ENCODE data around the gene SPDYE1.
"Not testable (repeated sequence)": the region's sequence is repeated elsewhere in the genome, so short reads cannot be mapped to it uniquely, and the experiment has no call there.

SPDYE1 gene

DNA sequence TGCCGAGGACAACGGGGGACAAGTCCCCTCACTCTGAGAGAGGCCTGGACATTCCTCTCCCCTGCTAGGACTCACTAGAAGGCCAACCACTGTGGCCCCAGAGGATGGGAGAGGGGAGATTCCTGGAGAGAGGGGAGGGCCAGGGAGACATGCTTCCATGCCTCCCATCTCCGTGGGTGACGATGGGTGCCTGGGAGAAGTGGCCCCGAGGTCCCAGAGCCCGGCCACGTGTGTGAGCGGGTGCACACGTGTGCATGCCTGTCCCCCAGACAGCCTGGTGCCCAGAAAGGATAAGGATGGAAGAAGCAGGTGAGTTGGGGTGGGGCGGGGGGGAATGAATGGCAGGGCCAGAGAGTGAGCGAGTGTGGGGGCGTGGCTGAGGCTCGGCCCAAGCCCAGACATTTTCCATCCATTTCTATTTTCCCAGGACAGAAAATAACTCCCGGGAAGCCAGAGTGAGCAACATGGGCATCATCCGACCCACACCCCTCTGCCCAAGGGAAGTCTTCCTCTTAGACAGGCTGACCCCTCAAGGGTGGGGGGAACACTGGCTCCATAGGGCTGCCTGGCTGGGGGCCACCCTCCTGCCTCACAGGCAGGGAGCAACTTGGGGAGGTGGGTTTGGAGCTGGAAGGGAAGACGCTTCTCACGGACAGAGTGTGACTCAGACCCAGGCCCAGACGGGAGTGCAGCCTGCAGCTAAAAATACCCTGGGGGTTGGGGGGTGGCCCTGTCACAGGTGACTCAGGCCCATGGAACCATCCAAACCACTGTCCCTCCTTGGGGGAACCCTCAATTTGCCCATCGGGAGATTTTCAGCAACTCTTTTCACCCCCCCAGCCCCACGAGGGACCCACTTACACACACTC lies 29.3 kb upstream of the SPDYE1 start:
- POLR2A ChIA-PET, result not testable (repeated sequence)

DNA sequence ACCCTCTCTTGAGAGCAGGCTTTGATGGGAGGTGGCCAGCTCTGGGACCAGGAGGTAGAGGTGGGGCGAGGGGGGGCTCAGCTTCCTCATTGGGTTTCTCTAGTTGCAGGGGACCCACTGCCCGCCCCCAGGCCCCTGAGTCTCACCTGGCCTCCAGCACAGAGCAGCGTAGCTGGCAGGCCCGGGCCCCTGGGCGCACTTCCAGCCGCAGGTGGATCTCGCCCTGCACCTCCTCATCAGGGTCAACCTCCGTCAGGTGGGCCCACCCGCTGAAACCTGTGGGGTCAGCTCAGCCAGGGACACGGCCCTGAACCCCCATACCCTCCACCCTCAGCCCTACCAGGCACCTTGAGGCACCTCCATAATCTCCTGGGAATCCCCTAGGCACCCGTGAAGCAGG lies 28.1 kb upstream of the SPDYE1 start:
- H3K4me3 ChIP-seq (ENCODE audit: control insufficient read depth in 1 of 7, extremely low read depth in 1 of 7, insufficient read depth in 4 of 7, low read depth in 2 of 7, low read length in 6 of 7); CTCF ChIA-PET; POLR2A ChIA-PET: not testable (repeated sequence)

More for the DNA sequence above, 29.3 kb upstream of the SPDYE1 start:
- DNase-seq; H3K9me3 ChIP-seq (ENCODE audit: control extremely low read depth in 1 of 5, control insufficient read depth in 4 of 5, insufficient read depth in 2 of 5, low read depth in 1 of 5, low read length in 4 of 5); H3K27me3 ChIP-seq (replicated peaks in 2 of 5; ENCODE audit: control insufficient read depth in 4 of 5, insufficient read depth in 5 of 5, low read length in 4 of 5); H3K27ac ChIP-seq (ENCODE audit: insufficient read depth in 1 of 2, low read depth in 1 of 2, low read length in 2 of 2, poor library complexity in 1 of 2, severe bottlenecking in 2 of 2); H3K4me3 ChIP-seq (ENCODE audit: control insufficient read depth in 1 of 7, extremely low read depth in 1 of 7, insufficient read depth in 4 of 7, low read depth in 2 of 7, low read length in 6 of 7); H3K36me3 ChIP-seq (ENCODE audit: control insufficient read depth in 4 of 4, insufficient read depth in 4 of 4, low read length in 3 of 4); H3K4me1 ChIP-seq (ENCODE audit: control extremely low read depth in 1 of 4, control insufficient read depth in 4 of 4, insufficient read depth in 4 of 4, low read length in 3 of 4); CTCF ChIA-PET: not testable (repeated sequence)
- no CpG with 5 or more reads among the region's 20 CpGs for WGBS (ENCODE audit: insufficient coverage)

DNA sequence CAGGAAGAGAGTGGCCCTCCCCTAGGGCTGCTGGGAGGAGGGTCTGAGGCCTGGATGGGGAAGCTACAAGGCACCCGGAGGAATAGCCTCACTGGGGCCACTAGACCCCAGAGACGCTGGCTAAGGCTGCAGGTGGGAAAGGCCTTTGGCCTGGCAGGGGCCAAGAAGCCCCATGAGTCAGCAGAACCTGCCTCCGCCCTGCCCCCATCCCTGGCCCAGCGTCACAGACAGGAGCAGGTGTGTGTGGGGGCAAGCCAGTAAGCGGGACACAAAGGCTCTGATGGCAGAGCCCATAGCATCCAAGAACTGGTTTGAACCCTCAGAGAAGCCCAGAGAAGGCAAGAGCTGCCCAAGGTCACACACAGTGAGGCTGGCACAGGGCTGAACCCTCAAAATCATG lies 27.0 kb upstream of the SPDYE1 start:
- CTCF ChIA-PET; H3K27ac ChIP-seq (ENCODE audit: insufficient read depth in 1 of 2, low read depth in 1 of 2, low read length in 2 of 2, poor library complexity in 1 of 2, severe bottlenecking in 2 of 2); H3K4me3 ChIP-seq (ENCODE audit: control insufficient read depth in 1 of 7, extremely low read depth in 1 of 7, insufficient read depth in 4 of 7, low read depth in 2 of 7, low read length in 6 of 7); H3K27me3 ChIP-seq (replicated peaks in 2 of 5; ENCODE audit: control insufficient read depth in 4 of 5, insufficient read depth in 5 of 5, low read length in 4 of 5); H3K36me3 ChIP-seq (ENCODE audit: control insufficient read depth in 4 of 4, insufficient read depth in 4 of 4, low read length in 3 of 4); DNase-seq; H3K9me3 ChIP-seq (ENCODE audit: control extremely low read depth in 1 of 5, control insufficient read depth in 4 of 5, insufficient read depth in 2 of 5, low read depth in 1 of 5, low read length in 4 of 5); POLR2A ChIA-PET; H3K4me1 ChIP-seq (ENCODE audit: control extremely low read depth in 1 of 4, control insufficient read depth in 4 of 4, insufficient read depth in 4 of 4, low read length in 3 of 4): not testable (repeated sequence)
- WGBS (ENCODE audit: insufficient coverage), result 100% methylated on average over 1 of the region's 5 CpGs

More for the DNA sequence above, 28.1 kb upstream of the SPDYE1 start:
- H3K27me3 ChIP-seq (replicated peaks in 2 of 5; ENCODE audit: control insufficient read depth in 4 of 5, insufficient read depth in 5 of 5, low read length in 4 of 5); DNase-seq; H3K4me1 ChIP-seq (ENCODE audit: control extremely low read depth in 1 of 4, control insufficient read depth in 4 of 4, insufficient read depth in 4 of 4, low read length in 3 of 4); H3K27ac ChIP-seq (ENCODE audit: insufficient read depth in 1 of 2, low read depth in 1 of 2, low read length in 2 of 2, poor library complexity in 1 of 2, severe bottlenecking in 2 of 2); H3K9me3 ChIP-seq (ENCODE audit: control extremely low read depth in 1 of 5, control insufficient read depth in 4 of 5, insufficient read depth in 2 of 5, low read depth in 1 of 5, low read length in 4 of 5); H3K36me3 ChIP-seq (ENCODE audit: control insufficient read depth in 4 of 4, insufficient read depth in 4 of 4, low read length in 3 of 4): not testable (repeated sequence)
- 86% methylated on average over 6 of the region's 11 CpGs for WGBS (ENCODE audit: insufficient coverage)

DNA sequence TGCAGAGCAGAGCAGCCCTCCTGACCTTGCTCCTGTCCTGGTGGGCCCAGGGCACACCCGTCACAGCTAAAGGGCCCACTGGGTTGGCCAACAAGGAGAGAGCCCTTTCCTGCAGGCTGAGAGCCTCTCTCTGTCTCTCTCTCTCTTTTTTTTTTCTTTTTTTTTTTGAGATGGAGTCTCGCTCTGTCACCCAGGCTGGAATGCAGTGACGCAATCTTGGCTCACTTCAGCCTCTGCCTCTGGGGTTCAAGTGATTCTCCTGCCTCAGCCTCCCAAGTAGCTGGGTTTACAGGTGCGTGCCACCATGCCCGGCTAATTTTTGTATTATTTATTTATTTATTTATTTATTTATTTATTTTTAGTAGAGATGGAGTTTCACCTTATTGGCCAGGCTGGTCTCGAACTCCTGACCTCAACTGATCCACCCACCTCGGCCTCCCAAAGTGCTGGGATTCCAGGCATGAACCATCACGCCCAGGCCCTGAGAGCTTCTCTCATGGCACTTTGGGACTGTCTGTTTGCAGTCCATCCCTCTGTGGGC lies 23.6 kb upstream of the SPDYE1 start:
- DNase-seq; POLR2A ChIA-PET; H3K27ac ChIP-seq (ENCODE audit: insufficient read depth in 1 of 2, low read depth in 1 of 2, low read length in 2 of 2, poor library complexity in 1 of 2, severe bottlenecking in 2 of 2); H3K4me3 ChIP-seq (ENCODE audit: control insufficient read depth in 1 of 7, extremely low read depth in 1 of 7, insufficient read depth in 4 of 7, low read depth in 2 of 7, low read length in 6 of 7); H3K9me3 ChIP-seq (ENCODE audit: control extremely low read depth in 1 of 5, control insufficient read depth in 4 of 5, insufficient read depth in 2 of 5, low read depth in 1 of 5, low read length in 4 of 5); H3K36me3 ChIP-seq (ENCODE audit: control insufficient read depth in 4 of 4, insufficient read depth in 4 of 4, low read length in 3 of 4); H3K27me3 ChIP-seq (replicated peaks in 2 of 5; ENCODE audit: control insufficient read depth in 4 of 5, insufficient read depth in 5 of 5, low read length in 4 of 5); H3K4me1 ChIP-seq (ENCODE audit: control extremely low read depth in 1 of 4, control insufficient read depth in 4 of 4, insufficient read depth in 4 of 4, low read length in 3 of 4): not testable (repeated sequence)
- WGBS (ENCODE audit: insufficient coverage), result no CpG with 5 or more reads among the region's 8 CpGs
- CTCF ChIA-PET, result interaction anchor here (0.5 kb wide), 1 partner anchor 46 kb away, joined by 3 read pairs; no protein-coding TSS in a partner anchor

DNA sequence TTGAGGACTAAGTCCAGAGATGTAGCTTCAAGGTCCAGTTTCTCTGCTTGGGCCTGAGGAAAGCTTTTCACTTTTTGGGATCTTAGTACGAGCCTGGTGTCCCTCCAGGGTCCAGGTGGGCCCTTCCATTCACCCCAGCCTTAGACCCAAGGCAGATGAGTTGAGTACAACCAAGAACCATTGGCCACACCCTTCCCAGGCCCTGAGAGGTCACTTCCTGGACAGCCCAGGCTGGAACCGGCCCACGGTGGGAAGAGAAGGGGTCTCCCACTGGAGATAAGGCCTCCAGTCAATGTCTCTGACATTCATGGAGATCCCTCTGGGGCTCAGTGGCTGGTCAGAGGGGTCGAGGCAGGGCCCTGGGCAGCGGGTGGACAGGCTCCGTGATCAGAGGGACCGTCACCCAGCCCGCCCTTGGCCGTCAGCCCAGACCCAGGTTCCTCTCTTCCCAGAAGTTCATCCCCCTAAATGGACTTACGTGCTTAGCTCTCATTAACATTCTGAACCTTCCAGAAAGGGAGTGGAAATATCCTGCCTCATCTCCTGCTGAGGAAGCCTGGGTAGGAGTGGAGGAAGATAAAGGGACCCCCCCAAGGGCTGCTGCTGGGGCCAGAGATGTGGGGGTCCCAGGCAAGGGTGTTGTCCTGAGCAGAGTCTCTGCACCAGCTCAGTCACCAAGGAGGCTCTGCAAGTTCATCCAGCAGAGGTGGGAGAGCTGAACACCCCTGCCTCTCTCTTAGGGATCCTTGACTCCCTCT lies 22.8 kb upstream of the SPDYE1 start:
- H3K27me3 ChIP-seq (replicated peaks in 2 of 5; ENCODE audit: control insufficient read depth in 4 of 5, insufficient read depth in 5 of 5, low read length in 4 of 5); H3K36me3 ChIP-seq (ENCODE audit: control insufficient read depth in 4 of 4, insufficient read depth in 4 of 4, low read length in 3 of 4); DNase-seq; POLR2A ChIA-PET; H3K9me3 ChIP-seq (ENCODE audit: control extremely low read depth in 1 of 5, control insufficient read depth in 4 of 5, insufficient read depth in 2 of 5, low read depth in 1 of 5, low read length in 4 of 5); H3K27ac ChIP-seq (ENCODE audit: insufficient read depth in 1 of 2, low read depth in 1 of 2, low read length in 2 of 2, poor library complexity in 1 of 2, severe bottlenecking in 2 of 2); H3K4me3 ChIP-seq (ENCODE audit: control insufficient read depth in 1 of 7, extremely low read depth in 1 of 7, insufficient read depth in 4 of 7, low read depth in 2 of 7, low read length in 6 of 7); H3K4me1 ChIP-seq (ENCODE audit: control extremely low read depth in 1 of 4, control insufficient read depth in 4 of 4, insufficient read depth in 4 of 4, low read length in 3 of 4): not testable (repeated sequence)
- CTCF ChIA-PET, result interaction anchor here (0.5 kb wide), 1 partner anchor 45 kb away, joined by 3 read pairs; no protein-coding TSS in a partner anchor
- 100% methylated on average over 6 of the region's 10 CpGs for WGBS (ENCODE audit: insufficient coverage)

DNA sequence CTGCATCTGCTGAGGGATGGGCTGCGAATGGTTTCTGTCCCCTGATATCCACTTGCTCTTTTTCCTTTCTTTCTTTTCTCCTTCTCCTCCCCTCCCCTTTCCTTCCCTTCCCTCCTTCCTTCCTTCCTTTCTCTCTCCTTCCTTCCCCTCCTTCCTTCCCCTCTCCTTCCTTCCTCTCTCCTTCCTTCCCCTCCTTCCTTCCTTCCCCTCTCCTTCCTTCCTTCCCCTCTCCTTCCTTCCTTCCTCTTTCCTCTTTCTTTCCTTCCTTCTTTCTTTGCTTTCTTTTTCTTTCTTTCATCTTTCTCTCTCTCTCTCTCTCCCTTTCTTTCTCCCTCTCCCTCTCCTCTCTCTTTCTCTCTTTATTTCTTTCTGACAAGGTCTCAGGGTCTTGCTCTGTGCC lies 20.2 kb upstream of the SPDYE1 start:
- POLR2A ChIA-PET, result no interaction called here
- no peak for DNase-seq
- H3K27ac ChIP-seq (ENCODE audit: insufficient read depth in 1 of 2, low read depth in 1 of 2, low read length in 2 of 2, poor library complexity in 1 of 2, severe bottlenecking in 2 of 2), result no peak overlapping the region
- H3K4me1 ChIP-seq (ENCODE audit: control extremely low read depth in 1 of 4, control insufficient read depth in 4 of 4, insufficient read depth in 4 of 4, low read length in 3 of 4), result peaks cover 0 to 3% (median 0%) of the 10 kb centered on the region in 4 experiments
- H3K9me3 ChIP-seq (ENCODE audit: control extremely low read depth in 1 of 5, control insufficient read depth in 4 of 5, insufficient read depth in 2 of 5, low read depth in 1 of 5, low read length in 4 of 5), result no peaks in the 10 kb centered on the region
- H3K27me3 ChIP-seq (replicated peaks in 2 of 5; ENCODE audit: control insufficient read depth in 4 of 5, insufficient read depth in 5 of 5, low read length in 4 of 5), result no peaks in the 10 kb centered on the region
- no peak overlapping the region for H3K4me3 ChIP-seq (ENCODE audit: control insufficient read depth in 1 of 7, extremely low read depth in 1 of 7, insufficient read depth in 4 of 7, low read depth in 2 of 7, low read length in 6 of 7)
- WGBS (ENCODE audit: insufficient coverage), result 100% methylated on average over 1 of the region's 1 CpG
- CTCF ChIA-PET, result no interaction called here
- no peaks in the 10 kb centered on the region for H3K36me3 ChIP-seq (ENCODE audit: control insufficient read depth in 4 of 4, insufficient read depth in 4 of 4, low read length in 3 of 4)

DNA sequence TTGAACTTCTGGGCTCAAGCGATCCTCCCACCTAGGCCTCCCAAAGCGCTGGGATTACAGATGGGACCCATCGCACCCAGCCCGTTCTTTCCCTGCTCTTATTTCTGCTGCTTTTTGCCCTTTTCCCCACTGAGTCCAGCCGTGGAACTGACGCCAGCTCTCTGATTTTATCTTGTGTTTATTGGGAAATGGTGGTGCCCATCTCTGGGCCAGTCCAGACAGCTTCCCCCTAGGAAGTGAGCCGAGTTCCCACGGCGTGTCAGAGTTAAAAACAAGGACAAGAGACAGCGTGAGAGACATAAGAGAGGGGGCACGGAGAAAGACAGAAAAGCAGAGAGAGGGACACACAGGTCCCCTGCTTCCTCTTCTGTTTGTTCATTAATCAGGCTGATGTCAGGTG lies 19.6 kb upstream of the SPDYE1 start:
- DNase-seq; H3K4me3 ChIP-seq (ENCODE audit: control insufficient read depth in 1 of 7, extremely low read depth in 1 of 7, insufficient read depth in 4 of 7, low read depth in 2 of 7, low read length in 6 of 7); H3K27me3 ChIP-seq (replicated peaks in 2 of 5; ENCODE audit: control insufficient read depth in 4 of 5, insufficient read depth in 5 of 5, low read length in 4 of 5); H3K36me3 ChIP-seq (ENCODE audit: control insufficient read depth in 4 of 4, insufficient read depth in 4 of 4, low read length in 3 of 4); H3K27ac ChIP-seq (ENCODE audit: insufficient read depth in 1 of 2, low read depth in 1 of 2, low read length in 2 of 2, poor library complexity in 1 of 2, severe bottlenecking in 2 of 2); CTCF ChIA-PET; H3K4me1 ChIP-seq (ENCODE audit: control extremely low read depth in 1 of 4, control insufficient read depth in 4 of 4, insufficient read depth in 4 of 4, low read length in 3 of 4); H3K9me3 ChIP-seq (ENCODE audit: control extremely low read depth in 1 of 5, control insufficient read depth in 4 of 5, insufficient read depth in 2 of 5, low read depth in 1 of 5, low read length in 4 of 5); POLR2A ChIA-PET: not testable (repeated sequence)
- WGBS (ENCODE audit: insufficient coverage), result 96% methylated on average over 4 of the region's 11 CpGs
